Neural progenitor cell (in vitro differentiated cells): ENCODE measurements around the gene KNL1. TPM values are rescaled to one million over a fixed set of nuclear protein-coding genes. Genes with fewer than 3 reads are reported as not detected.

Source experiments
- DNase-seq: peaks from one replicate; pipeline ENCODE4 v3.0.0-alpha.2; 2016; ENCODE audit warnings: low spot score
- H2AFZ ChIP-seq: fragments of 200-600 bp; sonication (generic); replicated peaks from 2 replicates; pipeline ENCODE4 v1.6.1; 2016; ENCODE audit warnings: antibody characterized with exemption
- H3F3A ChIP-seq: fragments of 200-600 bp; sonication (generic); 2 replicates; pipeline ENCODE4 v1.6.1; 2016; ENCODE audit warnings: antibody characterized with exemption, low read depth
- H3K27ac ChIP-seq: fragments of 200-600 bp; sonication (generic); 2 replicates; pipeline ENCODE4 v1.5.1; 2016; ENCODE audit warnings: mild to moderate bottlenecking
- H3K27me3 ChIP-seq: fragments of 200-600 bp; sonication (generic); 2 replicates; pipeline ENCODE4 v1.6.1; 2016; ENCODE audit warnings: mild to moderate bottlenecking, moderate library complexity
- H3K36me3 ChIP-seq: fragments of 200-600 bp; sonication (generic); 2 replicates; pipeline ENCODE4 v1.5.1; 2016
- H3K4me1 ChIP-seq: fragments of 200-600 bp; sonication (generic); 2 replicates; pipeline ENCODE4 v1.6.1; 2016; ENCODE audit warnings: mixed run types
- H3K4me2 ChIP-seq: fragments of 200-600 bp; sonication (generic); 2 replicates; pipeline ENCODE4 v1.6.1; 2016
- H3K4me3 ChIP-seq: fragments of 200-600 bp; sonication (generic); 2 replicates; pipeline ENCODE4 v1.5.1; 2016
- H3K79me2 ChIP-seq: fragments of 200-600 bp; sonication (generic); 2 replicates; pipeline ENCODE4 v1.6.1; 2016; ENCODE audit warnings: low read depth
- H3K9ac ChIP-seq: fragments of 200-600 bp; sonication (generic); 2 replicates; pipeline ENCODE4 v1.6.1; 2016
- H3K9me3 ChIP-seq: fragments of 200-600 bp; sonication (generic); 2 replicates; pipeline ENCODE4 v1.5.1; 2016; ENCODE audit warnings: low read depth
- H4K20me1 ChIP-seq: fragments of 200-600 bp; sonication (generic); 2 replicates; pipeline ENCODE4 v1.6.1; 2016; ENCODE audit warnings: low read depth
- H3K27ac Mint-ChIP-seq: 3 replicates; pipeline ENCODE4 v1.8.0; 2021; ENCODE audit warnings: mixed read lengths
- H3K27me3 Mint-ChIP-seq: 2 replicates; pipeline ENCODE4 v1.8.0; 2022; ENCODE audit warnings: low read depth, mild to moderate bottlenecking, inconsistent platforms, moderate library complexity, mixed read lengths; ENCODE audit not compliant: insufficient read depth
- H3K36me3 Mint-ChIP-seq: 3 replicates; pipeline ENCODE4 v1.8.0; 2021; ENCODE audit warnings: mixed read lengths
- H3K4me1 Mint-ChIP-seq: 3 replicates; pipeline ENCODE4 v1.8.0; 2021; ENCODE audit warnings: mixed read lengths
- H3K4me3 Mint-ChIP-seq: 3 replicates; pipeline ENCODE4 v1.8.0; 2021; ENCODE audit warnings: mild to moderate bottlenecking, moderate library complexity, mixed read lengths
- H3K9me3 Mint-ChIP-seq: 3 replicates; pipeline ENCODE4 v1.8.0; 2020; ENCODE audit warnings: mixed read lengths
- CTCF ChIP-seq: fragments of 200-600 bp; sonication (generic); IDR thresholded peaks from 2 replicates; pipeline ENCODE4 v1.5.1; 2017; ENCODE audit warnings: antibody characterized with exemption, mild to moderate bottlenecking
- EZH2 ChIP-seq: fragments of 200-600 bp; sonication (generic); IDR thresholded peaks from 2 replicates; pipeline ENCODE4 v1.6.1; 2017; ENCODE audit warnings: antibody characterized with exemption, mild to moderate bottlenecking, moderate library complexity
- EZH2phosphoT487 ChIP-seq: fragments of 200-600 bp; sonication (generic); IDR thresholded peaks from 2 replicates; pipeline ENCODE4 v1.6.1; 2017; ENCODE audit warnings: antibody characterized with exemption
- total RNA-seq: library from RNA; depleted of rRNA; stranded (reverse); fragments of >200 nt; gene quantifications from 2 replicates; pipeline ENCODE4 v1.2.3, GENCODE V29; 2015; ENCODE audit warnings: low replicate concordance

Gene KNL1
- total RNA-seq, 1 donor from 2014 or later, result 125 TPM

- no peaks in the 10 kb centered on the region for H3K79me2 ChIP-seq
- H3K4me2 ChIP-seq, result no peak overlapping the region
- no peak overlapping the region for H3K4me3 ChIP-seq
- no peak overlapping the region for H3K4me3 Mint-ChIP-seq
- no peaks in the 10 kb centered on the region for H3F3A ChIP-seq
- H4K20me1 ChIP-seq, result no peaks in the 10 kb centered on the region
- no peaks in the 10 kb centered on the region for H3K27me3 Mint-ChIP-seq
- no peak overlapping the region for H2AFZ ChIP-seq
- H3K9me3 Mint-ChIP-seq, result no peaks in the 10 kb centered on the region
- no peaks in the 10 kb centered on the region for H3K27me3 ChIP-seq
- DNase-seq, result no peak
- H3K4me1 ChIP-seq, result no peaks in the 10 kb centered on the region
- no peak overlapping the region for H3K9ac ChIP-seq
- TF ChIP-seq CTCF (no peak), EZH2phosphoT487 (no peak), EZH2 (no peak)
- peaks cover 15% of the 10 kb centered on the region for H3K36me3 Mint-ChIP-seq
- no peak overlapping the region for H3K27ac Mint-ChIP-seq
- H3K4me1 Mint-ChIP-seq, result no peaks in the 10 kb centered on the region
- H3K27ac ChIP-seq, result no peak overlapping the region
- H3K9me3 ChIP-seq, result no peaks in the 10 kb centered on the region
- H3K36me3 ChIP-seq, result peaks cover 6% of the 10 kb centered on the region
Observed at GRCh38 chr15:40633178-40633577, 39.1 kb downstream of the KNL1 start.

DNA sequence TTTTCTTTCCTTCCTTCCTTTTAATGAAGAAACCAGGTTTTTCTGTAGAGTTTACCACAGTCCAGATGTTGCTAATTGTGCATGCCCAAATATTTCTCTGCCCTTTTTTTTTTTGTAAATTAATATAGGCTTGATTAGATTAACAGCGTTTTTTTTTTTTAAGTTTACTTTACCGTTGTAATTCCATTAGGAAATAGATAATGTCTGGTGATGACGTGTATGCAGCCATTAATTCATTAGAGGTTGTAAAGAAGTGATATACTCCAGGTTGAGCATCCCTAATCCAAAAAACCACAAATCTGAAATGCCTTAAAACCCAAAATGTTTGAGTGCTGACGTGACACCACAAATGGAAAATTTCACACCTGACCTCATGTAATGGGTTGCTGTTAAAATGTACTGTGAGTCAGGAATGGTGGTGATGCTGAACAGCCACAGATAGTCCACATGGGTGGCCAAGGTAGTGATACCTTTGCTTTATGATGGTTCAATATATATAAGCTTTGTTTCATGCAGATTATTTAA lies 43.2 kb downstream of the KNL1 start:
- no peaks in the 10 kb centered on the region for H3F3A ChIP-seq
- H3K4me3 ChIP-seq, result no peak overlapping the region
- peaks cover 8% of the 10 kb centered on the region for H3K36me3 ChIP-seq
- no peak overlapping the region for H3K4me3 Mint-ChIP-seq
- no peaks in the 10 kb centered on the region for H3K9me3 Mint-ChIP-seq
- no peaks in the 10 kb centered on the region for H3K79me2 ChIP-seq
- H3K27ac Mint-ChIP-seq, result no peak overlapping the region
- DNase-seq, result no peak
- no peak overlapping the region for H3K27ac ChIP-seq
- peaks cover 13% of the 10 kb centered on the region for H3K36me3 Mint-ChIP-seq
- no peaks in the 10 kb centered on the region for H4K20me1 ChIP-seq
- H3K9me3 ChIP-seq, result no peaks in the 10 kb centered on the region
- H3K27me3 ChIP-seq, result no peaks in the 10 kb centered on the region
- H3K4me2 ChIP-seq, result no peak overlapping the region
- H2AFZ ChIP-seq, result no peak overlapping the region
- H3K9ac ChIP-seq, result no peak overlapping the region
- H3K27me3 Mint-ChIP-seq, result no peaks in the 10 kb centered on the region
- H3K4me1 ChIP-seq, result no peaks in the 10 kb centered on the region
- no peak for TF ChIP-seq EZH2phosphoT487
- TF ChIP-seq CTCF, result no peak
- no peak for TF ChIP-seq EZH2
- no peaks in the 10 kb centered on the region for H3K4me1 Mint-ChIP-seq

DNA sequence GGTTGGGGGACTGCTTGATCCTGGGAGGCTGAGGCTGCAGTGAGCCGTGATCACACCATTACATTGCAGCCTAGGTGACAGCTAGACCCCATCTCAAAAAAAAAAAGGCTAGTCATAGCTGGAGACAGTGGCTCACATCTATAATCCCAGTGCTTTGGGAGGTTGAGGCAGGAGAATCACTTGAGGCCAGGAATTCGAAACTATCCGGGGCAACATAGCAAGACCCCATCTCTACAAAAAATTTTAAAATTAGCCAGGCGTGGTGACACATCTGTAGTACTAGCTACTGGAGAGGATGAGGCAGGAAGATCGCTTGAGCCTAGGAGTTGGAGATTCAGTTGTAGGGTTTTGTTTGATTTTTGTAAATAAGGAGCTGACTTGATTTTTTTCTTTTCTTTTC lies 45.6 kb downstream of the KNL1 start:
- Histone ChIP-seq H3K79me2 (no peaks in the 10 kb centered on the region), H2AFZ (no peak overlapping the region), H3K4me3 (no peak overlapping the region), H3K4me2 (no peak overlapping the region), H3K4me1 (no peaks in the 10 kb centered on the region), H4K20me1 (no peaks in the 10 kb centered on the region), H3K9ac (no peak overlapping the region), H3K27me3 (no peaks in the 10 kb centered on the region), H3K27ac (no peak overlapping the region), H3F3A (no peaks in the 10 kb centered on the region), H3K36me3 (peaks cover 8% of the 10 kb centered on the region), H3K9me3 (no peaks in the 10 kb centered on the region)
- H3K9me3 Mint-ChIP-seq, result no peaks in the 10 kb centered on the region
- H3K27ac Mint-ChIP-seq, result no peak overlapping the region
- H3K4me1 Mint-ChIP-seq, result no peaks in the 10 kb centered on the region
- peaks cover 15% of the 10 kb centered on the region for H3K36me3 Mint-ChIP-seq
- no peaks in the 10 kb centered on the region for H3K27me3 Mint-ChIP-seq
- no peak for DNase-seq
- TF ChIP-seq EZH2phosphoT487 (no peak), CTCF (no peak), EZH2 (no peak)
- H3K4me3 Mint-ChIP-seq, result no peak overlapping the region
